Trophoblast cell (in vitro differentiated cells and primary cell): ENCODE measurements around the gene RGS7.

Experiments
- DNase-seq, 2 donors: peaks; one replicate each; pipeline ENCODE4 v3.0.0-alpha.2; 2016
- H2AFZ ChIP-seq: 2 replicates; pipeline ENCODE4 v1.6.1; 2013; ENCODE audit warnings: low read length, moderate library complexity, mild to moderate bottlenecking; ENCODE audit not compliant: insufficient read depth, poor library complexity
- H2AK5ac ChIP-seq: 2 replicates; pipeline ENCODE4 v1.6.1; 2013; ENCODE audit warnings: mild to moderate bottlenecking, low read length
- H2BK120ac ChIP-seq: 2 replicates; pipeline ENCODE4 v1.6.1; 2013; ENCODE audit warnings: low read length, mild to moderate bottlenecking, moderate library complexity; ENCODE audit not compliant: insufficient read depth, poor library complexity
- H2BK12ac ChIP-seq: 2 replicates; pipeline ENCODE4 v1.6.1; 2013; ENCODE audit warnings: mild to moderate bottlenecking, low read length, moderate library complexity
- H2BK5ac ChIP-seq: 2 replicates; pipeline ENCODE4 v1.6.1; 2013; ENCODE audit warnings: low read length, low read depth, moderate library complexity, mild to moderate bottlenecking; ENCODE audit not compliant: poor library complexity
- H3K14ac ChIP-seq: 2 replicates; pipeline ENCODE4 v1.6.1; 2013; ENCODE audit warnings: mild to moderate bottlenecking, low read length
- H3K18ac ChIP-seq: 2 replicates; pipeline ENCODE4 v1.6.1; 2013; ENCODE audit warnings: mild to moderate bottlenecking, low read length
- H3K23ac ChIP-seq: 2 replicates; pipeline ENCODE4 v1.6.1; 2013; ENCODE audit warnings: low read length
- H3K27ac ChIP-seq: 2 replicates; pipeline ENCODE4 v1.5.1; 2013; ENCODE audit warnings: low read depth, mild to moderate bottlenecking, inconsistent platforms, low read length, moderate library complexity
- H3K27me3 ChIP-seq: 2 replicates; pipeline ENCODE4 v1.6.1; 2013; ENCODE audit warnings: inconsistent platforms, mild to moderate bottlenecking, low read length, moderate library complexity; ENCODE audit not compliant: insufficient read depth
- H3K36me3 ChIP-seq, 2 experiments: 1 replicate in 1 of 2; 2 replicates in 1 of 2; pipeline ENCODE4 v1.6.1; 2013; ENCODE audit warnings: low read length in 2 of 2, mild to moderate bottlenecking in 2 of 2, moderate library complexity in 1 of 2; ENCODE audit not compliant: insufficient read depth in 2 of 2, control insufficient read depth in 1 of 2
- H3K4ac ChIP-seq: 2 replicates; pipeline ENCODE4 v1.6.1; 2013; ENCODE audit warnings: low read depth, mild to moderate bottlenecking, low read length, moderate library complexity
- H3K4me1 ChIP-seq, 2 experiments: 1 replicate in 1 of 2; 2 replicates in 1 of 2; pipeline ENCODE4 v1.6.1; 2013; ENCODE audit warnings: low read length in 2 of 2, mild to moderate bottlenecking in 2 of 2, moderate library complexity in 1 of 2; ENCODE audit not compliant: insufficient read depth in 2 of 2, control insufficient read depth in 1 of 2
- H3K4me2 ChIP-seq: 2 replicates; pipeline ENCODE4 v1.6.1; 2013; ENCODE audit warnings: inconsistent platforms, mild to moderate bottlenecking, low read length, moderate library complexity
- H3K4me3 ChIP-seq: 2 replicates; pipeline ENCODE4 v1.5.1; 2013; ENCODE audit warnings: mild to moderate bottlenecking, low read depth, low read length, inconsistent platforms
- H3K79me1 ChIP-seq: one replicate; pipeline ENCODE4 v1.6.1; 2013; ENCODE audit warnings: low read length
- H3K79me2 ChIP-seq: 2 replicates; pipeline ENCODE4 v1.6.1; 2013; ENCODE audit warnings: low read length, mild to moderate bottlenecking; ENCODE audit not compliant: control insufficient read depth, insufficient read depth, poor library complexity
- H3K9ac ChIP-seq: 2 replicates; pipeline ENCODE4 v1.6.1; 2013; ENCODE audit warnings: mild to moderate bottlenecking, low read length
- H3K9me3 ChIP-seq: 2 replicates; pipeline ENCODE4 v1.6.1; 2013; ENCODE audit warnings: low read depth, mild to moderate bottlenecking, control low read depth, inconsistent platforms, low read length; ENCODE audit not compliant: insufficient read depth
- H4K12ac ChIP-seq: 2 replicates; pipeline ENCODE4 v1.6.1; 2013; ENCODE audit warnings: low read depth, mild to moderate bottlenecking, low read length, moderate library complexity
- H4K8ac ChIP-seq: 2 replicates; pipeline ENCODE4 v1.6.1; 2013; ENCODE audit warnings: low read depth, mild to moderate bottlenecking, low read length, moderate library complexity
- H4K91ac ChIP-seq: one replicate; pipeline ENCODE4 v1.6.1; 2013; ENCODE audit warnings: low read depth, mild to moderate bottlenecking, low read length, moderate library complexity
- WGBS: extraction: QIAGEN DNeasy Blood & Tissue Kit; methylation state at CpG from one replicate; pipeline ENCODE4 v1.1.7; 2013; ENCODE audit warnings: missing lambda C conversion rate; ENCODE audit not compliant: insufficient read length, insufficient coverage; ENCODE audit errors: extremely low coverage; 5-methylcytosine and 5-hydroxymethylcytosine counted together

RGS7 gene

DNA sequence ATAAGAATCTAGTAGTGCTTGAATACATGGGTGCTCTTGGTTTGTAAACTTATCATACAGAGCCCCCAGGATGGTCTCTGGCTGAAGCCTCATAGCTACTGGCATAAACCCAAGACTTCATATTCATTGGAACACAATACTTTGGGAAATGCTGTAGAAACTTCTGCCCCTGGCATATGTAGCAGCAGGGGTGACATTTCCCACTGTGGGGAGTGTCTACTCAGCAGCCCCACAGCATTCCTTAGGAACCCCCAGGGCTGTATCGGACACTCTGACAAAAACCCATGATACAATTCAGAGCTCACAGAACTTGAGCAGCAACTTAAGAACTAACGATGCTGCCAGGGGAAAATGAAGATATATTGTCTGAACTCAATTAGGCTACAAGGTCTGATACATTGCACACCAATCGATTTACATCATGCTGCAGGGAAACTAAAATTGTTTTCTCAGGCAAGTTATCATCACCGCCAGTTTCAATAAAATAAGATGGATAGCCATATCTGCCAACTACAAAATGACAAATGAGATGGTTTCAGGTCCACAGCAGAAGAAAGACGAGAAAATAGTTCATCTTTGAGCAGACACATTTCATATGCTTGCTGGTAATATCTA lies 564.0 kb downstream of the RGS7 start:
- Histone ChIP-seq H3K14ac (no peak overlapping the region), H2AK5ac (no peak overlapping the region), H3K4ac (no peak overlapping the region), H2BK120ac (no peak overlapping the region), H3K27ac (no peak overlapping the region), H4K12ac (no peak overlapping the region), H3K79me2 (no peaks in the 10 kb centered on the region), H3K9ac (no peak overlapping the region), H3K27me3 (no peaks in the 10 kb centered on the region), H3K18ac (no peak overlapping the region), H2BK5ac (no peak overlapping the region), H3K36me3 (no peaks in the 10 kb centered on the region), H4K91ac (no peak overlapping the region), H4K8ac (no peak overlapping the region), H3K4me1 (no peaks in the 10 kb centered on the region), H3K4me3 (no peak overlapping the region), H3K9me3 (no peaks in the 10 kb centered on the region), H2AFZ (no peak overlapping the region), H2BK12ac (no peak overlapping the region), H3K4me2 (no peak overlapping the region), H3K23ac (no peak overlapping the region), H3K79me1 (no peaks in the 10 kb centered on the region)
- no peak for DNase-seq
- no CpG with 5 or more reads among the region's 5 CpGs for WGBS

GRCh38 chr1:240790856-240791255 lies 566.1 kb downstream of the RGS7 start:
- no peak overlapping the region for H2BK5ac ChIP-seq
- H3K36me3 ChIP-seq: no peaks in the 10 kb centered on the region
- H3K23ac ChIP-seq: no peak overlapping the region
- no peak overlapping the region for H4K12ac ChIP-seq
- H3K14ac ChIP-seq: no peak overlapping the region
- H3K4me2 ChIP-seq: no peak overlapping the region
- no peak overlapping the region for H4K91ac ChIP-seq
- no peak overlapping the region for H3K18ac ChIP-seq
- H2BK12ac ChIP-seq: no peak overlapping the region
- H3K27ac ChIP-seq: no peak overlapping the region
- H3K4me3 ChIP-seq: no peak overlapping the region
- H2AK5ac ChIP-seq: no peak overlapping the region
- no peak overlapping the region for H3K9ac ChIP-seq
- no peak overlapping the region for H3K4ac ChIP-seq
- DNase-seq: no peak
- H3K9me3 ChIP-seq: no peaks in the 10 kb centered on the region
- no peaks in the 10 kb centered on the region for H3K27me3 ChIP-seq
- no peaks in the 10 kb centered on the region for H3K79me1 ChIP-seq
- no peaks in the 10 kb centered on the region for H3K79me2 ChIP-seq
- no peak overlapping the region for H4K8ac ChIP-seq
- H3K4me1 ChIP-seq: no peaks in the 10 kb centered on the region
- H2AFZ ChIP-seq: no peak overlapping the region
- H2BK120ac ChIP-seq: no peak overlapping the region

DNA sequence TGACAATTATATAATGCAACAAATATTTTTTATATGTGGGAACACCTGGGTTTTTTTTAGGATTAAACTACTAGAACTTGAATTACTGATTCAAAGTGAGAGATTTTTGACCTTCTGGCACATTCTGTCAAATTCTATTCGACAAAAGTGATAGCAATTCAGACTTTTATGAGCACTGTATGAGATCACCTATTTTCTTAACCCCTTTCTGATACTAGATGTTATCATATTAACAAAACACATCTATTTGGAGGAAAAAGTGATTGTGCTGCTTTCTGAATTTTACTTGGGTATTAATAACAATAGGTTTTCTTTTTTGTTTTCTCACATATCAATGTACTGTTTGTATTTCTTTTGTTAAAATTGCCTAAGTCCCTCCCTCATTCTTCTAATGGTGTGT lies 570.1 kb downstream of the RGS7 start:
- no peak overlapping the region for H3K4me2 ChIP-seq
- H2BK12ac ChIP-seq: no peak overlapping the region
- H3K14ac ChIP-seq: no peak overlapping the region
- no peak overlapping the region for H3K4ac ChIP-seq
- no peak overlapping the region for H2BK120ac ChIP-seq
- H3K27me3 ChIP-seq: no peaks in the 10 kb centered on the region
- no peak overlapping the region for H2AK5ac ChIP-seq
- H4K8ac ChIP-seq: no peak overlapping the region
- H3K36me3 ChIP-seq: no peaks in the 10 kb centered on the region
- no peaks in the 10 kb centered on the region for H3K4me1 ChIP-seq
- H4K12ac ChIP-seq: no peak overlapping the region
- no peak overlapping the region for H3K9ac ChIP-seq
- no CpG with 5 or more reads among the region's 1 CpG for WGBS
- no peak overlapping the region for H3K18ac ChIP-seq
- H2BK5ac ChIP-seq: no peak overlapping the region
- H3K9me3 ChIP-seq: no peaks in the 10 kb centered on the region
- no peak overlapping the region for H2AFZ ChIP-seq
- H3K79me2 ChIP-seq: no peaks in the 10 kb centered on the region
- no peak overlapping the region for H3K23ac ChIP-seq
- no peak overlapping the region for H3K27ac ChIP-seq
- no peak overlapping the region for H3K4me3 ChIP-seq
- DNase-seq: no peak
- no peaks in the 10 kb centered on the region for H3K79me1 ChIP-seq
- H4K91ac ChIP-seq: no peak overlapping the region

GRCh38 chr1:240784776-240785175 lies 572.2 kb downstream of the RGS7 start:
- Histone ChIP-seq H3K27ac (no peak overlapping the region), H3K27me3 (no peaks in the 10 kb centered on the region), H3K23ac (no peak overlapping the region), H4K91ac (no peak overlapping the region), H4K12ac (no peak overlapping the region), H2AK5ac (no peak overlapping the region), H3K36me3 (no peaks in the 10 kb centered on the region), H2AFZ (no peak overlapping the region), H3K4me2 (no peak overlapping the region), H3K4ac (no peak overlapping the region), H3K9ac (no peak overlapping the region), H3K9me3 (no peaks in the 10 kb centered on the region), H3K79me2 (no peaks in the 10 kb centered on the region), H3K18ac (no peak overlapping the region), H3K14ac (no peak overlapping the region), H4K8ac (no peak overlapping the region), H2BK120ac (no peak overlapping the region), H3K4me3 (no peak overlapping the region), H3K4me1 (no peaks in the 10 kb centered on the region), H3K79me1 (no peaks in the 10 kb centered on the region), H2BK5ac (no peak overlapping the region), H2BK12ac (no peak overlapping the region)
- no CpG with 5 or more reads among the region's 2 CpGs for WGBS
- no peak for DNase-seq
